ENCODE data around the gene PRKCE.
A peak's percentile ranks its signal among the peaks of the same experiment; 100 is the strongest.

Gene PRKCE

DNA sequence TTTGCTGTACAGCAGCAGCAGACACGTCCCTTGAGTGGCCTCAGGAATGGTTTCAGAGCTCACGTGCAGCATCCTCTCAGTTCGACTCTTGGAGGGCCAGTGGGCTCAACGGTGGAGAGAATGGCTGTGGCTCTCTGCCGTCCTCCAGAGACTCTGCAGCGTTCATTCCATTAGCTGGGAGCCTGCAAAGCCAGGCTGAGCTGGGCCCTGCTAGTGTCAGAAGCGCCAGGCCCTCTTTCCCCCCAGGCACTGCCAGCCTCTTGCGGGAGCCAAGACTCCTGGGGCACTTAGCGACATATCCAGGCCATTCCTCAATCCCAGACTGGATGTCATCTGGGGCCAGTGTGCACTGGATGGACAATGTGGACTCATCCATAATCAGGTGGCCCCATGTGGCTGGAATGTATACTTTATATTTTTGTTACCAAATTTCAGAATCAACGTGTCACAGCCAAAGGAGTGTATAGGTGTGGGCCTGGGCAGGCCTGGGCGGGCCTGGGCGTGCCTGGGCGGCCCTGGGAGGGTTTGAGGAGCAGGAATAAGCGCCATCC, 520.6 kb downstream of the PRKCE start:
- H3K4me3 ChIP-seq (ENCODE audit: low read length) = no peak overlapping the region
- TF ChIP-seq ZNF274 (IDR thresholded peaks at IDR 0.05; ENCODE audit: low read depth, low read length) = no peak

- H3K4me3 ChIP-seq (ENCODE audit: low read length) = no peak overlapping the region
- TF ChIP-seq ZNF274 (IDR thresholded peaks at IDR 0.05; ENCODE audit: low read depth, low read length) = no peak
These were observed 521.6 kb downstream of the PRKCE start for GRCh38 chr2:46173030-46173429.

DNA sequence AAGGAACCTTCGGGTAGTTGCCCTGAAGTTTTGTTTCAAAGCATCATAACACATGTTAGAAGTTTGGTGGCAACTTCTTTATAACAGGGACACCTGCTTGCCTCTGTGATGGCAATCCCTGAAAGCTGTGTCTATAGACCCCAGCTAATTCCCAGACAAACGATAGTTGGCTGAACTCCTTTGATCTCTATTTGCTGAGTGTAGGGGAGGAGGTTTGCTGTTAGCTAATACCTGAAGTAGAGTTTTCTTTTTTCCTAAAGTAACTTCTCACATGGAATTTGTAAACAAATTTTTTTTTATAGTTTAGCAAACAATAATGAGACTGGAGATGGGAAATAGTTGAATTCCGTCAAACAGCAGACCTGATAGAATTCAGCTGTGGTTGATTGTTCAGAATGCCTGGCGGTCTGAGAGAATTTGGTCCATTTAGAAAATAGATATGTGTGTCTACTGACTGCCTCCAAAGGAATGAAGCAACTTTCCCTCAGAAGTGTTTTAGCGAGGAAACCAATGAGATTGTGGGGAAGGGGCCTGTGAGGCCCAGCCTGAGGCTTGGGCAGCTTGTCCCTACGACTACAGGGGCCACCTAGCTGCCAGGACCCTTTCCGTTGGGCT, 522.3 kb downstream of the PRKCE start:
- no peak for TF ChIP-seq ZNF274 (IDR thresholded peaks at IDR 0.05; ENCODE audit: low read depth, low read length)
- no peak overlapping the region for H3K4me3 ChIP-seq (ENCODE audit: low read length)

- H3K4me3 ChIP-seq (ENCODE audit: low read length) = no peak overlapping the region
- no peak for TF ChIP-seq ZNF274 (IDR thresholded peaks at IDR 0.05; ENCODE audit: low read depth, low read length)
These were observed 523.1 kb downstream of the PRKCE start for GRCh38 chr2:46174345-46175170.

- TF ChIP-seq ZNF274 (IDR thresholded peaks at IDR 0.05; ENCODE audit: low read depth, low read length) = no peak
These were observed 523.9 kb downstream of the PRKCE start for GRCh38 chr2:46175419-46175818.

DNA sequence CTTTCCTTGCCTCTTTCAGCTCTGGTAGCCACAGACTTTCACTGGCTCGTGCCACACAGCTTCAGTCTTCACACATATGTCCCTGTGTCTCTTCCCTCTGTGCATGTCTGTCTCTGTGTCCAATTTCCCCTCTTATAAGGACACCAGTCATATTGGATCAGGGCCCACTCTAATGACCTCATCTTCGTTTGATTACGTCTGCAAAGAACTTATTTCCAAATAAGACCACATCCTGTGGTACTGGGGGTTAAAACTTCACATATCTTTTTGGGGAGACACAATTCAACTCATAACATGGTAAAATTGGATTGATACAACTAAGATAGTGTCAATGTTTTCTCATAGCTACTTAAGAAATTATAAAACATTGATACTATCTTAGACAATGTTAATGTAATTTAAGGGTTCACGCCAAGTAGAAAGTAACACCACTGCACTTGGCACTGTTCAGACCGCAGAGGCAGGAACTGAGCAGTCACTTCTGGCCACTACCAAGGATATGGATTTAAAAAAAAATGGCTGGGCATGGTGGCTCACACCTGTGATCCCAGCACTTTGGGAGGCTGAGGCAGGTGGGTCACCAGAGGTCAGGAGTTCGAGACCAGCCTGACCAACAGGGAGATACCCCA, 526.1 kb downstream of the PRKCE start:
- no peak overlapping the region for H3K4me3 ChIP-seq (ENCODE audit: low read length)
- TF ChIP-seq ZNF274 (IDR thresholded peaks at IDR 0.05; ENCODE audit: low read depth, low read length) = no peak

More at GRCh38 chr2:46175419-46175818, 523.9 kb downstream of the PRKCE start:
- no peak overlapping the region for H3K4me3 ChIP-seq (ENCODE audit: low read length)

- no peak for TF ChIP-seq ZNF274 (IDR thresholded peaks at IDR 0.05; ENCODE audit: low read depth, low read length)
- H3K4me3 ChIP-seq (ENCODE audit: low read length) = no peak overlapping the region
These were observed 527.7 kb downstream of the PRKCE start for GRCh38 chr2:46179037-46179621.

GRCh38 chr2:46180189-46180588, 528.7 kb downstream of the PRKCE start:
- TF ChIP-seq ZNF274 (IDR thresholded peaks at IDR 0.05; ENCODE audit: low read depth, low read length) = no peak
- no peak overlapping the region for H3K4me3 ChIP-seq (ENCODE audit: low read length)

DNA sequence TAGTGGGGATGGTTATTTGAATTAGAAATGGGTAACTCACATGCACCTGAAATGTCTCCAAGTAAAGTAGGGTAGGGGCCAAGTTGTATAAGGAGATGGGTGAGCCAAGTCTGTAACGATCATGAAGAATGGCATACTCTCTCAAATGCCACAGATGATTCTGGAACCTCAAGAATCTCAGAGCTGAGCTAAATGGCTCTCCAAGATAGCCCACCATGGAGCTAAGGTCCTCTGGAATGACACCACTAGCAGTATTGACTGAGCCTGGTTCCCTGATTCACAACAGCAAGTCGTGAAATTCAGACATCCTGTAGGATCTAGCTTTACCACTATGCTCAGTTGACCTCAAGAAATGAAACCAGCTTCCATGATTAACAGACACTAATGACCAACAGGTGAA, 529.8 kb downstream of the PRKCE start:
- TF ChIP-seq ZNF274 (IDR thresholded peaks at IDR 0.05; ENCODE audit: low read depth, low read length) = no peak
- no peak overlapping the region for H3K4me3 ChIP-seq (ENCODE audit: low read length)

- no peak overlapping the region for H3K4me3 ChIP-seq (ENCODE audit: low read length)
- TF ChIP-seq ZNF274 (IDR thresholded peaks at IDR 0.05; ENCODE audit: low read depth, low read length) = no peak
These were observed 530.5 kb downstream of the PRKCE start for GRCh38 chr2:46181789-46182530.

DNA sequence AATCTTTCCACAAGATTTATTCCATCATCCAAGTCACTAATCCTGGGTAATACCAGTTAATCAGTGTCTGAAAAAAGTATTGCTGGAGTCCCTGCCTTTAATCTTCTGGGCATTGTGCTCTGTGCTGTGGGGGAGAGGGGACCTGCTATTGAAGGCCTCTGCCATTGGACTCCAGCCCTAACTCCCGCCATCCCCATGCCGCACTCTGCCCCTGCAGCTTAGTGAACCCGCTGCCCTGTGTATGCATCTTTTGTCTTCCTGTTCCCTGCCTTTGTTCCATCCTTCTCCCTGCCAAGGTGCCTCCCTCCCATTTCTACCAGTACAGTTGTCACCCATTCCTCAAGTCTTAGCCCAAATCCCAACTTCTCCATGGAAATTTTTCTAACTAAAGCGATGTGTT, 532.0 kb downstream of the PRKCE start:
- no peak overlapping the region for H3K4me3 ChIP-seq (ENCODE audit: low read length)
- no peak for TF ChIP-seq ZNF274 (IDR thresholded peaks at IDR 0.05; ENCODE audit: low read depth, low read length)

GRCh38 chr2:46184794-46185583, 533.5 kb downstream of the PRKCE start:
- TF ChIP-seq ZNF274 (IDR thresholded peaks at IDR 0.05; ENCODE audit: low read depth, low read length) = no peak
- no peak overlapping the region for H3K4me3 ChIP-seq (ENCODE audit: low read length)

- TF ChIP-seq ZNF274 (IDR thresholded peaks at IDR 0.05; ENCODE audit: low read depth, low read length) = no peak
- H3K4me3 ChIP-seq (ENCODE audit: low read length) = peak overlapping the region; percentile 23; the same call in 1 of the 2 replicates
These were observed 535.7 kb downstream of the PRKCE start for GRCh38 chr2:46187112-46187618.

Data from GM08714 (cell line).